Measurements from ENCODE around the gene OVOL1.

Gene OVOL1

GRCh38 chr11:65787649-65788622, 1.1 kb downstream of the OVOL1 start:
- TF ChIP-seq CTCF (IDR thresholded peaks at IDR 0.05; ENCODE audit: low read depth, low read length, missing control alignments) = no peak
- in situ Hi-C loops (cut with HindIII; ENCODE audit: low pct_ligation_motif_present, low sequenced_read_pairs) = no loop called here
- no peak for DNase-seq
- peaks cover 38% of the 10 kb centered on the region for H3K27me3 ChIP-seq (replicated peaks)
- H3K36me3 ChIP-seq (replicated peaks) = no peaks in the 10 kb centered on the region
- H3K4me3 ChIP-seq (ENCODE audit: low read depth, low read length) = no peak overlapping the region
- no peak overlapping the region for H3K27ac ChIP-seq

GRCh38 chr11:65788821-65789220, 2.0 kb downstream of the OVOL1 start:
- TF ChIP-seq CTCF (IDR thresholded peaks at IDR 0.05; ENCODE audit: low read depth, low read length, missing control alignments) = no peak
- DNase-seq = no peak
- in situ Hi-C loops (cut with HindIII; ENCODE audit: low pct_ligation_motif_present, low sequenced_read_pairs) = no loop called here
- Histone ChIP-seq H3K27me3 (replicated peaks) (peaks cover 38% of the 10 kb centered on the region), H3K4me3 (ENCODE audit: low read depth, low read length) (no peak overlapping the region), H3K36me3 (replicated peaks) (no peaks in the 10 kb centered on the region), H3K27ac (no peak overlapping the region)

- in situ Hi-C loops (cut with HindIII; ENCODE audit: low pct_ligation_motif_present, low sequenced_read_pairs) = no loop called here
- no peak for DNase-seq
- Histone ChIP-seq H3K36me3 (replicated peaks) (no peaks in the 10 kb centered on the region), H3K27me3 (replicated peaks) (peaks cover 38% of the 10 kb centered on the region), H3K4me3 (ENCODE audit: low read depth, low read length) (no peak overlapping the region), H3K27ac (no peak overlapping the region)
- TF ChIP-seq CTCF (IDR thresholded peaks at IDR 0.05; ENCODE audit: low read depth, low read length, missing control alignments) = no peak
Measured at GRCh38 chr11:65789230-65790103, 2.6 kb downstream of the OVOL1 start.

GRCh38 chr11:65790104-65790901, 3.4 kb downstream of the OVOL1 start:
- H3K36me3 ChIP-seq (replicated peaks) = no peaks in the 10 kb centered on the region
- in situ Hi-C loops (cut with HindIII; ENCODE audit: low pct_ligation_motif_present, low sequenced_read_pairs) = no loop called here
- no peak for DNase-seq
- TF ChIP-seq CTCF (IDR thresholded peaks at IDR 0.05; ENCODE audit: low read depth, low read length, missing control alignments) = no peak
- H3K27me3 ChIP-seq (replicated peaks) = peaks cover 38% of the 10 kb centered on the region
- no peak overlapping the region for H3K27ac ChIP-seq
- H3K4me3 ChIP-seq (ENCODE audit: low read depth, low read length) = no peak overlapping the region

DNA sequence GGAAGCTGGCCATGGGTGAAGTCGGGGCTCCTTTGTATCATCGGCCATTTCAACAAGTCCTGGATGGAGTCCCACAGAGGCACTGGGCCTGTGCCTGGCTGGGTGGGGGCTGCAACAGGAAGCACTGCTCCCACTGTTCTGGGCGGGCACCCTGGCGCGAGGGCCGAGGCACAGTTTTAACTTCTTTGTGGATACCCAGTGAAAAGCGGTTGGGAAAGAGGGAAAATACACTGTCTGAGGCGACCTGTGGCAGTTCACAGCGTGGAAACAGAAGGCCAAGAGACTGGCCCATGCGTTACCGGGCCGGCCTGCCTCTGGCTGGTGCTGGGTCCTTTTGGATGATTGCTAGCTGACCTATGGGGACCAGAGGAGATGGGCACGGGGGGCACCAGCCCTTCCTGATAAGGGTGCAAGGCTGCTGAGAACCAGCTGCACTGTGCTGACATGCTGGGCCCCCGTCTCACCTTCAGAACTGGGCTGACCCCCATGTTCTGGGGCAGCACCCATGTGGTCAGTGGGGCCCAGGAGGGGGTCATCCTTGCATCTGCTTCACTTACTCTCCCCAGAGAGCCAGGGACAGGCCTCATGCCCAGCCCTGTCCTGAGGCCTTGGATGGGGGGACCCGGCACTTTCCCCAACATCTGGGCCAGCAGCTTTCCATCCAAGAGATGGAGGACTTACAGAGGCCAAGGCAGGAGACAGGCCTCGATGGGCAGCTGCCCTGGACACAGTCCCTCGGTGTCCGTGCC, 4.2 kb downstream of the OVOL1 start:
- TF ChIP-seq CTCF (IDR thresholded peaks at IDR 0.05; ENCODE audit: low read depth, low read length, missing control alignments) = no peak
- in situ Hi-C loops (cut with HindIII; ENCODE audit: low pct_ligation_motif_present, low sequenced_read_pairs) = no loop called here
- no peak for DNase-seq
- Histone ChIP-seq H3K27ac (no peak overlapping the region), H3K27me3 (replicated peaks) (peaks cover 31% of the 10 kb centered on the region), H3K36me3 (replicated peaks) (no peaks in the 10 kb centered on the region), H3K4me3 (ENCODE audit: low read depth, low read length) (no peak overlapping the region)

Measured in brain microvascular endothelial cell (primary cell).